Neuron (in vitro differentiated cells): ENCODE data around the gene ZNF182.
"Not testable (repeated sequence)": the region's sequence is repeated elsewhere in the genome, so short reads cannot be mapped to it uniquely, and the experiment has no call there.

Source experiments
- H2AFZ ChIP-seq: one replicate; pipeline ENCODE4 v1.6.1; 2013; ENCODE audit warnings: low read depth, mild to moderate bottlenecking, inconsistent platforms, low read length, moderate library complexity
- H3K27me3 ChIP-seq: one replicate; pipeline ENCODE4 v1.6.1; 2013; ENCODE audit warnings: low read length; ENCODE audit not compliant: insufficient read depth
- H3K36me3 ChIP-seq: one replicate; pipeline ENCODE4 v1.6.1; 2013; ENCODE audit warnings: low read length; ENCODE audit not compliant: insufficient read depth
- H3K4me1 ChIP-seq: one replicate; pipeline ENCODE4 v1.6.1; 2013; ENCODE audit warnings: low read length; ENCODE audit not compliant: insufficient read depth
- H3K4me3 ChIP-seq: 2 replicates; pipeline ENCODE4 v1.5.1; 2013; ENCODE audit warnings: mild to moderate bottlenecking, low read length, moderate library complexity
- H3K9me3 ChIP-seq: one replicate; pipeline ENCODE4 v1.6.1; 2013; ENCODE audit warnings: low read length

ZNF182 gene

GRCh38 chrX:47976254-47977151 lies 27.3 kb downstream of the ZNF182 start:
- Histone ChIP-seq H3K36me3 (peaks cover 17% of the 10 kb centered on the region), H3K4me3 (no peak overlapping the region), H3K9me3 (peaks cover 56% of the 10 kb centered on the region), H3K27me3 (no peaks in the 10 kb centered on the region), H3K4me1 (no peaks in the 10 kb centered on the region), H2AFZ (no peak overlapping the region)

- H3K4me3 ChIP-seq, result no peak overlapping the region
- peaks cover 47% of the 10 kb centered on the region for H3K9me3 ChIP-seq
- H3K36me3 ChIP-seq, result peaks cover 13% of the 10 kb centered on the region
Measured at GRCh38 chrX:47973235-47973634, 30.6 kb downstream of the ZNF182 start.

GRCh38 chrX:47965526-47965925 lies 38.3 kb downstream of the ZNF182 start:
- not testable (repeated sequence) for H3K36me3 ChIP-seq, H3K4me3 ChIP-seq, H3K27me3 ChIP-seq, H3K9me3 ChIP-seq, H2AFZ ChIP-seq
- peaks cover 11% of the 10 kb centered on the region for H3K4me1 ChIP-seq

More at GRCh38 chrX:47973235-47973634, 30.6 kb downstream of the ZNF182 start:
- no peaks in the 10 kb centered on the region for H3K4me1 ChIP-seq
- H3K27me3 ChIP-seq, result no peaks in the 10 kb centered on the region
- no peak overlapping the region for H2AFZ ChIP-seq

- not testable (repeated sequence) for H3K36me3 ChIP-seq, H3K9me3 ChIP-seq, H3K27me3 ChIP-seq, H3K4me3 ChIP-seq, H2AFZ ChIP-seq
- peaks cover 13% of the 10 kb centered on the region for H3K4me1 ChIP-seq
Measured at GRCh38 chrX:47961830-47962229, 42.0 kb downstream of the ZNF182 start.

- Histone ChIP-seq H3K4me1 (peaks cover 13% of the 10 kb centered on the region), H3K27me3 (peaks cover 5% of the 10 kb centered on the region), H2AFZ (no peak overlapping the region), H3K9me3 (no peaks in the 10 kb centered on the region), H3K4me3 (no peak overlapping the region), H3K36me3 (no peaks in the 10 kb centered on the region)
Measured at GRCh38 chrX:47960406-47960805, 43.4 kb downstream of the ZNF182 start.

GRCh38 chrX:47958761-47959342 lies 44.9 kb downstream of the ZNF182 start:
- Histone ChIP-seq H3K9me3 (peaks cover 2% of the 10 kb centered on the region), H3K4me3 (no peak overlapping the region), H3K27me3 (peaks cover 5% of the 10 kb centered on the region), H3K36me3 (no peaks in the 10 kb centered on the region), H2AFZ (no peak overlapping the region), H3K4me1 (peaks cover 13% of the 10 kb centered on the region)

- not testable (repeated sequence) for H3K27me3 ChIP-seq, H2AFZ ChIP-seq, H3K4me3 ChIP-seq, H3K9me3 ChIP-seq, H3K36me3 ChIP-seq
- H3K4me1 ChIP-seq, result peaks cover 13% of the 10 kb centered on the region
Measured at GRCh38 chrX:47958206-47958605, 45.6 kb downstream of the ZNF182 start.

- no peak overlapping the region for H2AFZ ChIP-seq
- no peak overlapping the region for H3K4me3 ChIP-seq
- peaks cover 5% of the 10 kb centered on the region for H3K27me3 ChIP-seq
- H3K4me1 ChIP-seq, result peaks cover 6% of the 10 kb centered on the region
- peaks cover 3% of the 10 kb centered on the region for H3K9me3 ChIP-seq
- H3K36me3 ChIP-seq, result no peaks in the 10 kb centered on the region
Measured at GRCh38 chrX:47956016-47956415, 47.8 kb downstream of the ZNF182 start.

GRCh38 chrX:47955295-47955694 lies 48.5 kb downstream of the ZNF182 start:
- H3K36me3 ChIP-seq, H2AFZ ChIP-seq, H3K4me3 ChIP-seq, H3K4me1 ChIP-seq, H3K9me3 ChIP-seq, H3K27me3 ChIP-seq: not testable (repeated sequence)

GRCh38 chrX:47941423-47941822 lies 62.4 kb downstream of the ZNF182 start:
- Histone ChIP-seq H3K9me3 (peaks cover 2% of the 10 kb centered on the region), H3K27me3 (no peaks in the 10 kb centered on the region), H3K36me3 (no peaks in the 10 kb centered on the region), H3K4me1 (no peaks in the 10 kb centered on the region), H2AFZ (no peak overlapping the region), H3K4me3 (no peak overlapping the region)

- Histone ChIP-seq H3K36me3 (no peaks in the 10 kb centered on the region), H3K9me3 (peaks cover 2% of the 10 kb centered on the region), H3K27me3 (no peaks in the 10 kb centered on the region), H2AFZ (no peak overlapping the region), H3K4me3 (no peak overlapping the region), H3K4me1 (no peaks in the 10 kb centered on the region)
Measured at GRCh38 chrX:47940448-47940847, 63.3 kb downstream of the ZNF182 start.

- Histone ChIP-seq H3K36me3 (no peaks in the 10 kb centered on the region), H3K27me3 (no peaks in the 10 kb centered on the region), H3K4me1 (no peaks in the 10 kb centered on the region), H2AFZ (no peak overlapping the region), H3K4me3 (no peak overlapping the region), H3K9me3 (no peaks in the 10 kb centered on the region)
Measured at GRCh38 chrX:47936940-47937317, 66.9 kb downstream of the ZNF182 start.

- H3K27me3 ChIP-seq, result no peaks in the 10 kb centered on the region
- H3K9me3 ChIP-seq, result no peaks in the 10 kb centered on the region
- no peak overlapping the region for H3K4me3 ChIP-seq
- no peaks in the 10 kb centered on the region for H3K36me3 ChIP-seq
- H3K4me1 ChIP-seq, result no peaks in the 10 kb centered on the region
- no peak overlapping the region for H2AFZ ChIP-seq
Measured at GRCh38 chrX:47936224-47936939, 67.4 kb downstream of the ZNF182 start.
